Heart left ventricle (tissue), 16 donors: ENCODE measurements around the gene STK11. TPM values are rescaled to one million over a fixed set of nuclear protein-coding genes. Genes with fewer than 3 reads are reported as not detected.

Source experiments
- ATAC-seq, 4 donors: fragments of 200-7000 bp; cut with Tn5 transposase; one replicate each; pipeline ENCODE4 v1.9.1; 2020 to 2022; ENCODE audit warnings: moderate library complexity in 4 of 4, mild to moderate bottlenecking in 3 of 4, moderate number of reproducible peaks in 1 of 4
- DNase-seq, 5 donors: peaks; one replicate each; pipeline ENCODE4 v3.0.0-alpha.2; 2020
- H3K27ac ChIP-seq, 12 donors: fragments of 200-600 bp; sonication (generic) in 4 of 12; one replicate each; pipeline versions ENCODE4 v1.5.0 to v1.8.0; 2016 to 2022; ENCODE audit warnings: mild to moderate bottlenecking in 2 of 12
- H3K27me3 ChIP-seq, 9 donors: fragments of 200-600 bp; sonication (generic) in 2 of 9; one replicate each; pipeline versions ENCODE4 v1.5.1 to v1.8.0; 2016 to 2022; ENCODE audit warnings: mild to moderate bottlenecking in 3 of 9
- H3K36me3 ChIP-seq, 9 donors: fragments of 200-600 bp; sonication (generic) in 2 of 9; one replicate each; pipeline versions ENCODE4 v1.5.0 to v1.8.0; 2018 to 2022; ENCODE audit warnings: mild to moderate bottlenecking in 2 of 9
- H3K4me1 ChIP-seq, 12 donors: fragments of 200-600 bp; sonication (generic) in 4 of 12; one replicate each; pipeline versions ENCODE4 v1.5.0 to v1.8.0; 2016 to 2022; ENCODE audit warnings: mild to moderate bottlenecking in 3 of 12
- H3K4me3 ChIP-seq, 12 donors: fragments of 200-600 bp; sonication (generic) in 4 of 12; one replicate each; pipeline versions ENCODE4 v1.5.0 to v1.8.0; 2017 to 2022; ENCODE audit warnings: mild to moderate bottlenecking in 9 of 12, moderate library complexity in 4 of 12
- H3K9me3 ChIP-seq, 12 donors: fragments of 200-600 bp; sonication (generic) in 4 of 12; one replicate each; pipeline versions ENCODE4 v1.5.0 to v1.8.0; 2016 to 2022; ENCODE audit warnings: mild to moderate bottlenecking in 1 of 12
- CTCF ChIP-seq, 12 donors: fragments of 200-600 bp; sonication (generic) in 4 of 12; IDR thresholded peaks; one replicate each; pipeline versions ENCODE4 v1.5.0 to v1.8.0; 2018 to 2022; ENCODE audit warnings: antibody characterized with exemption in 12 of 12, mild to moderate bottlenecking in 5 of 12
- POLR2A ChIP-seq, 2 donors: fragments of 450-650 bp; IDR thresholded peaks; one replicate each; pipeline ENCODE4 v1.6.1; 2017; ENCODE audit warnings: antibody characterized with exemption in 2 of 2, mild to moderate bottlenecking in 2 of 2, moderate library complexity in 2 of 2
- WGBS, 4 donors: extraction: QIAGEN DNeasy Blood & Tissue Kit in 2 of 4; methylation state at CpG; one replicate each; pipeline versions ENCODE4 v1.1.5 to v1.1.7; 2013 to 2018; 5-methylcytosine and 5-hydroxymethylcytosine counted together
- intact Hi-C, 10 donors: fragments of 100-400 bp; cut with DNase I; formaldehyde crosslinking; loops; one replicate each; pipeline versions ENCODE4 v1.11.1 to v1.14.2; 2022
- polyA plus RNA-seq, 2 donors: library from polyadenylated mRNA; stranded (reverse); fragments of 200-250 nt; gene quantifications; one replicate each; pipeline ENCODE4 v1.2.3, GENCODE V29; 2013
- total RNA-seq, 9 donors: library from RNA; depleted of rRNA in 2 of 9; stranded (reverse); fragments of >200 nt in 2 of 9; fragmentation: NEBNext Ultra II Directional in 3 of 9; extraction: Animal tissue kit (Norgen Biotek cat#: 25700) in 3 of 9; gene quantifications; one replicate each; pipeline versions ENCODE4 v1.1.0 to v1.2.4, GENCODE V29; 2016 to 2023
- donor health status: ischemic (EF 13 %, LVEDD 7.1; RV severe dilation, severe dysfunction).
- donor health status: healthy with polysubstance abuse.
- donor health status: DM: no; HTN: yes; CAD: no.
- donor health status: DM: no; HTN: no; CAD: no.
- donor health status: ischemic (EF 25% LVEDD 6.9; RV normal size, moderate dysfunction).
- donor health status: ischemic (EF 25% LVEDD 5.7; RV mildly dilated, moderate dysfunction).
- donor health status: healthy.
- donor health status: DM: yes; HTN: yes; CAD: no.
- donor health status: ischemic (EF 35%, LVEDD 5.7; RV mildly dilated, moderate dysfunction).
- donor health status: nonischemic (EF 11% LVEDD 7.7; RV severe dilation, severe dysfunction).
- donor health status: DM: yes; HTN: yes; CAD: no.
- donor health status: PGD.
- donor health status: ischemic (EF 29% LVEDD 5.4; RV normal size, mild dysfunction).
- donor health status: nonischemic (EF 23%, LVEDD 6.1; RV moderate dilation, normal function).

The STK11 gene
- total and polyA plus RNA-seq, 11 donors: 44.7 to 92.0 (median 50.7) TPM

- intact Hi-C loops: no loop called here
- peak in 1 of 5 donors; percentile 21 for DNase-seq
- no peaks in the 10 kb centered on the region for H3K27me3 ChIP-seq
- H3K36me3 ChIP-seq: peaks cover 0 to 59% (median 50%) of the 10 kb centered on the region in 9 donors
- no peak for ATAC-seq
- H3K27ac ChIP-seq: no peak overlapping the region
- 91 to 94% (median 92%) methylated on average over 45 to 56 of the region's 56 CpGs for WGBS, 4 donors
- TF ChIP-seq CTCF (IDR thresholded peaks at IDR 0.05) (no peak), POLR2A (IDR thresholded peaks at IDR 0.05) (no peak)
- H3K9me3 ChIP-seq: no peaks in the 10 kb centered on the region
- H3K4me3 ChIP-seq: no peak overlapping the region
- H3K4me1 ChIP-seq: peaks cover 0 to 20% (median 5%) of the 10 kb centered on the region in 12 donors
Observed at GRCh38 chr19:1227304-1228054, 21.9 kb downstream of the STK11 start.

- H3K27ac ChIP-seq: no peak overlapping the region
- intact Hi-C loops: no loop called here
- no peak for ATAC-seq
- TF ChIP-seq CTCF (IDR thresholded peaks at IDR 0.05) (no peak), POLR2A (IDR thresholded peaks at IDR 0.05) (no peak)
- DNase-seq: no peak
- H3K27me3 ChIP-seq: no peaks in the 10 kb centered on the region
- H3K9me3 ChIP-seq: no peaks in the 10 kb centered on the region
- H3K4me1 ChIP-seq: peaks cover 0 to 20% (median 12%) of the 10 kb centered on the region in 12 donors
- H3K36me3 ChIP-seq: peaks cover 0 to 50% (median 41%) of the 10 kb centered on the region in 9 donors
- no peak overlapping the region for H3K4me3 ChIP-seq
- 96 to 97% (median 97%) methylated on average over 97 to 100 of the region's 100 CpGs for WGBS, 4 donors
Observed at GRCh38 chr19:1228161-1228957, 22.8 kb downstream of the STK11 start.

GRCh38 chr19:1229056-1229923 lies 23.7 kb downstream of the STK11 start:
- no peak overlapping the region for H3K4me3 ChIP-seq
- peaks cover 0 to 42% (median 33%) of the 10 kb centered on the region in 9 donors for H3K36me3 ChIP-seq
- DNase-seq (no peak), ATAC-seq (no peak)
- peaks cover 0 to 22% (median 13%) of the 10 kb centered on the region in 12 donors for H3K4me1 ChIP-seq
- TF ChIP-seq CTCF (IDR thresholded peaks at IDR 0.05) (no peak), POLR2A (IDR thresholded peaks at IDR 0.05) (no peak)
- H3K27ac ChIP-seq: no peak overlapping the region
- intact Hi-C loops: no loop called here
- no peaks in the 10 kb centered on the region for H3K9me3 ChIP-seq
- WGBS, 4 donors: 94 to 96% (median 96%) methylated on average over 120 to 158 of the region's 158 CpGs
- H3K27me3 ChIP-seq: no peaks in the 10 kb centered on the region
